Muscle of back (tissue), 11 donors: ENCODE results near the gene ADCY7. TPM values are rescaled to one million over a fixed set of nuclear protein-coding genes. Genes with fewer than 3 reads are reported as not detected.

Source experiments
- DNase-seq, 3 donors: peaks; one replicate each; pipeline versions ENCODE4 v3.0.0 to v3.0.0-alpha.2; 2013
- polyA plus RNA-seq, 10 donors: library from polyadenylated mRNA; unstranded; fragments of 120-200 nt; gene quantifications; one replicate each; pipeline ENCODE4 v1.2.1, GENCODE V29; 2013; ENCODE audit not compliant: insufficient read length in 10 of 10

The ADCY7 gene
- polyA plus RNA-seq, 10 donors = 4.6 to 10.6 (median 8.9) TPM

DNA sequence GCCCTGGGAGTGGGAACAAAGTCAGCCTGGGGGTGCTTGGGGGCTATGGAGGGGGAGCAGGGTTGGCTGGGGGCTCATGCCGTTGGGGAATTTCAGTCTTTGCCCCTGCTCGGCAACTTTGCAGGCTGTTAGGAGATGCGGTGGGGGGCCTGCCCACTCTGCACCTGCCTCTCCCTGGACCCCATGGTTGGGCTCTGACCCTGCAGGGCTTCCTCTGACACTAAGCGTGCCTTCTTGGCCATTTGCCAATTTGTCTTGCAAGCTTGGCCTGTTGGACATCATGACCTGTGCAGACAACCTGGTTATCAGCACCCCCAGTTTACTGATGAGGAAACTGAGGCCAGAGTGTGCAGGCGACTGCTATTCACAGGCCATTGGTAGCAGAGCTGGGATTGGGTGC is 14.6 kb downstream of the ADCY7 start:
- DNase-seq = no peak

DNA sequence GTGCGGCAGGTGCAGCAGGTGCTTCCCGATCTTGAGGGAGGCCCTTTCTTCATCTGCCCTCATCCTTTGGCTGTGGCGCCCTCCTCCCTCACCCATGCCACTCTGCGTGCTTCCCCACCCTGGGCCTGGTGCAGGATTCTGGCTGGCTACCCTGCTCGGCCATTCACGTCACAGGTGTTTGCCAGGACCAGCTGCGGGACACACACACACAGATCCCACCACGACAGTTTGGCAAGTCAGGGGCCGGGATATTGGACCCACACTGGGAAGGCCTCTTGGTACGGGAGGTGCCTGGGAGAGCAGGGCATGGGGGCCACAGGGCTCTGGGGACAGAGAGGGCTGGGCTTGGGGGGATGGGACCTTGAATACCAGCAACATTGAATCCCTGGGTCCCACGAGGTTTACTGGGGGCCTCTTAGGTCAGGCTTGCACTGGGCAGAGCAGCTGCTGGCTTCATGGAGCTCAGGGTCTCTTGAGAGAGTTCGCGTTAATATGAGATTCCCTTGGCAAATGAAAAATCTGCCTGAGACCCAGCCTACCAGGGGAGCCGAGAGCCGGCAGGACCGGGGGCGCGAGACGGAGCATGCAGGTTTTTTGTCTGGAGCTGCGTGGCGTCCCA is 15.1 kb downstream of the ADCY7 start:
- DNase-seq = no peak

DNA sequence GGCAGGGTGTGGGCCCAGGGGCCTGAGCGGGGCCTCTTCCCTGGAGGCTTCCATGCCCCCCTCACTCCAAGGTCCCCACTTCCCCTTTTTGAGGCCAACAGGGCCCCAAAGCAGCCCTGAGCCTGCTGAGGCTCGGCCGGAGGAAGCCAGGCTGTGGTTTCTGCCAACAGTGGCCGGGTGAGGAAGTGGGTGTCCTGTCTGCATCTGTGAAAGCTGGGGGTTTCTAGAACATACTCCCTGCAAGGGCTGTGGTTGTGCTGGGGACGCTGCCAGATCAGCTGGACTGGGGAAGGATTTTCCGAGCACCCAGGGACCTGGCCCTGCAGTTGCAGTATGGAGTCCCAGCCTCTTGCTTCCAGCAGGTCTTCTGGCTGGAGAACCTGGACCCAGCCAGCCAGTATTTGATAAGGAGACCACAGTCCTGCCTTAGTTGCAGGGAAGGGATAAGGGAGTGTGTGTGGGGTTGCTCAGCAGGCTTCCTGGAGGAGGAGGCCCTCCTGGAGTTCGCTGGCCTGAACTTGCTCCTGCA is 15.7 kb downstream of the ADCY7 start:
- DNase-seq = peak; percentile 23 to 72 (median 52)

DNA sequence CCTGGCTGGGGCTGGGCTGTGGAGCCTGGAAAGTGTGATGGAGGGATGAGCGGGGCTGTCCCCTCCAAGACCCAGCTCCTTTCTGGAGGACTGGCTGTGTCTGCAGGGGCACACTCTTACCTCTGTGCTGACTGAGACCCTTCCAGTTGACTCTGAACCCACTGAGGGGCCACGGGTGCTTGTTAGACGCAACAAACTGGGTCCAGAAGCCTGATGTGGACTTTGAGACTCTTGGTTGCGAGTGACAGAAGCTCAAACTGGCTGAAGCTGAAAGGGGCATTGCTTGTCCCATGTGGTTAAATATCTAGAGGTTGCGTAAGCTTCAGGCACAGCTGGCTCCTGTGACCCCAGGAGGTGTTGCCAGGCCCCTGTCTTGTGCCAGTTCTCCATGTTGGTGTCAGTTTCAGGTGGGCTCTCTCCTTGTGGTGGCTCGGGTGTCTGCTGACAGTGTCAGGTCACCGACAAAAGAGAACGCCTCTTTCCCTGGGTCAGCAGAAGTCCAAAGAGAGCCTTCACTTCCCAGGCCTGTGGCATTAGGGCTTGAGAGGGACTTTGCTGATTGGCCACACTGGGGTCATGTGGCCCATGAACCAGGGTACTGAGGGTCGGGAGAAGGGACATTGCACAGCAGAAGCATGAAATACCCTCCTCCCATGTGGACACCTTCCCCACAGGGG is 16.7 kb downstream of the ADCY7 start:
- no peak for DNase-seq

DNA sequence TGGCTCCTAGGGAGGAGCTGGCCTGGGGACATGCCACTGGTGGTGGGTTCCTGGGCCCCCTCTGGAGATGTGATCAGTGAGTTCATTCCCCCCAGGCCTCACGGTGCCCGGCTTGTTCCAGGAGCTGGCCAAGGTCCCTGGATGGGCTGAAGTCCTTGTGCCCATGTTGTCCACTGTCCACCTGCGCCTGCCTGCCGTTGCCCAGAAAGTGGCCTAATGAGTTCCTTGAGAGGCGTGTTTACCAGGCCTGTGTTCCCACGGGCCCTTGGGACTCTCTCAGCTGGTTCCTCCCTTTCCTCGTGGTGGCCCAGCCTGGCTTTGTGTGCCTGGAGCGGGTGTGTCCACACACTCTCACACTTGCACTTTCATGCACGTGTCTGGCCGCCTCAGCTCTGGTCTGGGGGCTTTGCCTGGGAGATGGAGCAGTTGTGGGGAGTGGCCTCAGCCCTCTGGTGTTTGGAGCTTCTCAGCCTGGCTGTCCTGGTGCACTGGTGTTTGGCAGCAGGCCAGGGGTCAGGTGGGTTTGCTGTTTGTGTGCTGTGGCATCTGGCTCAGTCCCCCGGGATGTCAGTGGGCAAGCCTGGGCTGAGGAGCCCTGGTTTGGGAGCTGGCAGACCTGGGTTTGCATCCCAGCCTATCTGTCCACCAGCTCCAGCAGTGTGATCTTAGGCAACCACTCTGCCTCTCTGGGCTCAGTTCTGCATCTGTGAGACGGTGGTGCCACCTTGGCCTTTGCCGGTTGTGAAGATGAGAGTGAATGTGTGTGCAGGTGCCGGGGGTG is 18.0 kb downstream of the ADCY7 start:
- DNase-seq = no peak

DNA sequence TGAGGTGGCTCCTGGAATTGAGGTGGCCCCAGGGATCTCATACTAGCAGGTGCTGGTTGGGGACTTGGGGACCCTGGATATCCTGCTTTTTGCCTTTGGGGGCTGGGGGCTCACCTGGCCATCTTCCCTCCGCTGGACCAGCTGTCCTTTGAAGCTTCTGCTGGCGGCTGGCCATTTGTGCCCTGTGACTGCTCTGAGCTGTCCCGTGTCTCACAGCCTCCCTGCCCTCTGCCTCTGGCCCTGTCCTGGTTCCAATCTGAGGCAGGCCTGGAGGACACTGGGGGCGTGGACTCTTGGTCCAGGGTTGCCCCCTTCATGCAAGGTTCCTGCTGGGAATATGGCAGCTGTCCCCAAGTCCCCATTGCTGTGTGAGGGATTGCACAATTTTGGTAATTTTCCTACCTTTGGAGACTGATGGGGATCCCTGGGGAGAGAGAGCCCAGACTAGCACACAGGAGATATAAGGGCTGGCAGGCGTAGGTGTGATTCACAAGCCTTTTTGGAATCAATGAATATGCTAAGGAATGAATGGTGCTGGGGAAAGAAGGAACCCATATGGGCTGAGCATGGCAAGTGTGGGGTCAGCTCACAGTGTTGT is 19.2 kb downstream of the ADCY7 start:
- DNase-seq = no peak

DNA sequence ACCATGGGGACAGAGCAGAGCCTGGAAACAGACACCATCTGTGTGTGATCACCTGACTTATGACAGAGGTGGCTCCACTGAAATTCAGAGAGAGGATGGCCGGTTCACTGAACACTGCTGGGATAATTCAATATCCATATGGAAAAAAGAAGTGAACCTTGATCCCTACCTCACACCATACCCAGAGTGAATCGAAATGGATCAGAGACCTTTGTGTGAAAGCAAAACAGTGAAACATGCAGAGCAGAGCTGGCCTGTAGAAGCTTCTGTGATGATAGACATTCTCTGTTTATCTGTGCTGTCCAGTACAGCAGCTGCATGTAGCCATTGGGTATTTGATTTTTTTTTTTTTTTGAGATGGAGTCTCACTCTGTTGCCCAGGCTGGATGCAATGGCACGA is 20.3 kb downstream of the ADCY7 start:
- DNase-seq = no peak

DNA sequence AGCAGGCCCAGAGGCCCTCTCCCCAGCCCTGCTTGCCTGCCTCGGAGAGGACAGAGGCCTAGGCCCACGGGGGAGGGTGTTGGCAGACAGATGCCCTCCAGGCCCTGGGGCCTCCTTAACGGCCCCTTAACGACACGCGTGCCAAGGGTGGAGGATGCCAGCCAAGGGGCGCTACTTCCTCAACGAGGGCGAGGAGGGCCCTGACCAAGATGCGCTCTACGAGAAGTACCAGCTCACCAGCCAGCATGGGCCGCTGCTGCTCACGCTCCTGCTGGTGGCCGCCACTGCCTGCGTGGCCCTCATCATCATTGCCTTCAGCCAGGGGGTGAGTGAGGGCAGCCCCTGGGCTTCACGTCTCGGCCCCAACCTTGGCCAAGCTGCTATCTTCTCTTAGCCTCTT is 21.7 kb downstream of the ADCY7 start:
- DNase-seq = no peak

DNA sequence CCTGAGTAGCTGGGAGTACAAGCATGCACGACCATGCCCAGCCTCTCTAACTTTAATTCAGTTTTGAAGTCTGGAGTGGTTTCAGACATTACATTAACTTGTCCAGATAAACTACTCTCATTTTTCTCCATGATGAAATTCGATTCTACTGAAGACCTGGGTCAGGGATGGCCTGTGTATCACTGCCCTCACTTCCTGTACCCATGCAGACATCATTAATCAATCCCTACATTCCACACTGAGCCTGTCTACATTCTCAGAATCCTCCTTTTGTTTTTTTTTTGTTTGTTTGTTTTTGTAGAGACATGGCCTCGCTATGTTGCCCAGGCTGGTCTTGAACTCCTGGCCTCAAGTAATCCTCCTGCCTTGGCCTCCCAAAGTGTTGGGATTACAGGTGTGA is 22.6 kb downstream of the ADCY7 start:
- no peak for DNase-seq

DNA sequence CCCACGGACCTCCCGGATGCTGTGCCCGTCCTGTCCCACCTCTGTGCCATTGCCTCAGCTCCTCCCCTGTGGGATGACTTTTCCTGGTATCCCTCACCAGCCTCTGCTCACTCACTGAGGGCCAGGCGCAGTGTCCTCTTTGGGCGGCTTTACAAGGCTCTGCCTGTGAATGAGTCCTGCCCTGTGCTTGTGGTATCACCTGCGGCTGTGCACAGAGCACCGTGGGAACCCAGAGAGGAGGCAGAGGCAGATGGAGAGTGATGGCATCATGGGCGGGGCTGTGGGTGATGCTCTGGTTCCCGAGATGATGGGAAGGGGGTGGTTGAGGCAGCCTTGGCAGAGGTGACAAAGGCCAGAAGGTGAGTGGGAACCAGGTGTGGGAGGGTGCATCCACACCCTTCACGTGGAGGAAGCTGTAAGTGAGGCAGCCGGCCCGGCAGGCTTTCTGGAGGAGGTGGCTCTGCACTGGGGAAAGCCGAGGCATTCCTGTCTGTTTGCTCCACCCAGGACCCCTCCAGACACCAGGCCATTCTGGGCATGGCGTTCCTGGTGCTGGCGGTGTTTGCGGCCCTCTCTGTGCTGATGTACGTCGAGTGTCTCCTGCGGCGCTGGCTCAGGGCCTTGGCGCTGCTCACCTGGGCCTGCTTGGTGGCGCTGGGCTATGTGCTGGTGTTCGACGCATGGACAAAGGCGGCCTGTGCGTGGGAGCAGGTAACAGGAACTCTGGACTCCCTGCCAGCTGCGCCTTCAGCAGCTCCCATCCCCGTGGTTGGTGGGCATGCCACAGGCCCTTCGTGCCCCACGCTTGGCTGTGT is 23.8 kb downstream of the ADCY7 start:
- DNase-seq = no peak

DNA sequence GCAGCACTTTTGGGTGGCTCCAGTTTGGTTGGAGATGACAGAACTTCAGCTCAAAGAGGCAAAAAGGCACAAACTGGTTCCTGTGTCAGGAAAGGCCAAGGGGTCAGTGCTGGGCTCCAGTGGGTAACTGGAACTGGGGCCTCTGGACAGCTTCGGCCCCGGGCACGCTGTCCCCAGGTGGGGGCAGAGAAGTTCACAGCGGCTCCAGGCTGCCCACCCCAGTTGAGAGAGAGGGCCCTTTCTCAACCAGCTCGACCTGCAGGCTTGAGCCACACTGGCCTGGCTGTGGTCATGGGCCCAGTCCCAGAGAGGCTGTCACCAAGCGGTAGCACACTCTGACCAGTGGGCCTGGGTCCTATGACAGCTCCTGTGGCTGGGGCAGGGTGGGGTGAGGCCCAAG is 24.5 kb downstream of the ADCY7 start:
- DNase-seq = no peak

DNA sequence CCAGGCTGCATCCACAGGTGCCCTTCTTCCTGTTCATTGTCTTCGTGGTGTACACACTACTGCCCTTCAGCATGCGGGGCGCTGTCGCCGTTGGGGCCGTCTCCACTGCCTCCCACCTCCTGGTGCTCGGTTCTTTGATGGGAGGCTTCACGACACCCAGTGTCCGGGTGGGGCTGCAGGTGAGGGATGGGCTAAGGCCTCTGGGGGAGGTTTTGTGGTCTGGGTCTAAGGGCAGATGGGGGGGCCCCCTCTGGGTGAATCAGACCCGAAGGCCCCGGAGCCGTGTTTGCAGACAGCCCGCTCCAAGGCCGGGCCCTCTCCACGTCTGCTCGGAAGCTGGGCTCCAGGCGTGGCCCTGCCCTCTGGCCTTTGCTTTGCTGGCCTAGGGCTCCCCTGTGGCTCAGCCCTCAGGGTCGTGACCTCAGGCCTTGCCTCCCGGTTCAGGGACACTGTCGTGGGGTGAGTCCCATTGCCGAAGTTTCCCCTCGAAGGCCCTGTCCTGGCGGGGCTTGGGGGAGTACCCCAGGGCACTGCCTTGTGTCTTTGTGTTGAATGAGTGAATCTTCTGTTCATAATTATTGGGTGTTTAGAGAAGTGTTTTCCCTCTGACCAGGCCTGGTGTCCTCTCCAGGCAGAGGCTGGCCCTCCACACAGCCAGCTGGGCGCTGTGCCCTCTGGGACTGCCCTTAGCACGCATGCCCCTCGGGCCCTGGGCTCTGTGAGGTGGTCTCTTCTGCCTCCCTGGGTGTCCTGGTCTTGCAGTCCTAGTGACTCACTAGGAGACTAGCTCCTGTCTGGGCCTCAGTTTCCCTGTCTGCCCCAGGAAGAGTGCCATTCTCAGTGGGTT is 25.6 kb downstream of the ADCY7 start:
- no peak for DNase-seq

DNA sequence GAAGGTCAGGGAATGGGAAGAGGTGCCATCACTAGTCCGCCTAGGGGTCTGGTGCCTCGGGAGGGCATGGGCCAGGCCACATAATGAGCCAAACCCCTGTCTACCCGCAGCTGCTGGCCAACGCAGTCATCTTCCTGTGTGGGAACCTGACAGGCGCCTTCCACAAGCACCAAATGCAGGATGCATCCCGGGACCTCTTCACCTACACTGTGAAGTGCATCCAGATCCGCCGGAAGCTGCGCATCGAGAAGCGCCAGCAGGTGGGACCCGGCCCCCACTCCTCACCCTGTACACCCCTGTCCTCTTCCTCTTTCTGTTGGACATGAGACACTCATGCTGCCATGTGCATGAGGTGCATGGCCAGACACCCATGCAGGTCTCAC is 26.2 kb downstream of the ADCY7 start:
- no peak for DNase-seq

DNA sequence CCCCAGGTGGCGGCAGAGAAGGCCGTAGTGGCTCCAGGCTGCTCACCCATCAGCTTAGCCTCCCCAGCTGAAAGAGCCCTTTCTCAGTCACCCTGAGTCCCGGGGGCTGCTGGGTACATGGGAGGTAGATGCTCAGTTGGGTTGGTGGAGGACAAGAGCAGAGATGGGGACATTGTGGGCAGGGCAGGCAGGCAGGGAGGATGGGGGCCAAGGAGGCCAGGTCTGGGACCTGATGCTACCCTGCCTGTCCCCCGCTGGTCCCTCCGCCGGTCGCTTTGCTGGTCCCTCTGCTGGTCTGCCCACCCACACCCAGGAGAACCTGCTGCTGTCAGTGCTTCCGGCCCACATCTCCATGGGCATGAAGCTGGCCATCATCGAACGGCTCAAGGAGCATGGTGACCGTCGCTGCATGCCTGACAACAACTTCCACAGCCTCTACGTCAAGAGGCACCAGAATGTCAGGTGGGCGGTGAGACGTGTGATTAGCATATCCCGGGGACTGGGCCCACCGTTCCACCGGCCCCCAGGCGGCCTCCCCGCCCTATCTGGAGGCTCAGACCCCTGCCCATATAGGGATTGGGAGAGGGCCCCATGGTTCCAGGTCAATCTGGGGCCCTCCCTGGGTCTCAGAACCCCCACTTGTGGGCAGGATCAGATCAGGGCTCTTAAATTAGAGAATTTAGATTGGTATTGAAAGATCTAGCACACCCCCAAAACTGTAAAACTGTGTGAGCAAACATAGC is 26.9 kb downstream of the ADCY7 start:
- no peak for DNase-seq

DNA sequence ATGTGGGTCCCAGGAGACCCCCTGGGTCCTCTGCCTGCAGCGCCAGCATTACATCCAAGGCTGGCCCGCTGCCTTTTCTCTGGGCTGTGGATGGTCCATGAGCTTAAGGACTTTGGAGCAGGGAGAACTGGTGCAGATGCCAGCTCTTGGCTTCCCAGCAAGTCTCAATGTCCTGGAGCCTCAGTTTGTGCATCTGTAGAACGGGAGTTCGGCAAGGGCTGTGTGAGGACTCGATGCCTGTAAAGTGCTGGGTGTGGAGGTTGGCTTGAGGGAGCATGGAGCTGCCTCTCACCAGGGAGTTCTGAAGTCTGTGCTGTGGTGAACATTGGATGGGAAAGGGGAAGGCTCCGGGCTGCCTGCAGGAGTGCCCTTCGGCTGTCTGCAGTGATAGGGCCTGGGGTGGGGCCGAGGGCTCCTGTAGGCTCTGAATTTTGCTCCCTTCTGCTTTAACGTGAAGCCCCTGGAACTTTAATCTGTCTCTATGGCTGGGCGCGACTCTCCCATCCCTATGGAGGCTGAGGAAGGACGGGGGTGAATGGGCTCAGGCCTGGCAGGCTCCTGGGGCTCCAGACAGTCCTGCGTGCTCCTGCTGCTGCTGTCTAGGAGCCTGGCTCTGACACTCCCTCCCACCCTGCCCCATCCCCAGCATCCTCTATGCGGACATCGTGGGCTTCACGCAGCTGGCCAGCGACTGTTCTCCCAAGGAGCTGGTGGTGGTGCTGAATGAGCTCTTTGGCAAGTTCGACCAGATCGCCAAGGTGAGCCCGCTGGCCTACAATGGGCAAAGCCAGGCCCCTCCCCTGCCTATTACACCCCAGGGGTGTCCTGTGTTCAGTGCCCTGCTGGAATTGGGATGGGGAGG is 27.9 kb downstream of the ADCY7 start:
- no peak for DNase-seq

DNA sequence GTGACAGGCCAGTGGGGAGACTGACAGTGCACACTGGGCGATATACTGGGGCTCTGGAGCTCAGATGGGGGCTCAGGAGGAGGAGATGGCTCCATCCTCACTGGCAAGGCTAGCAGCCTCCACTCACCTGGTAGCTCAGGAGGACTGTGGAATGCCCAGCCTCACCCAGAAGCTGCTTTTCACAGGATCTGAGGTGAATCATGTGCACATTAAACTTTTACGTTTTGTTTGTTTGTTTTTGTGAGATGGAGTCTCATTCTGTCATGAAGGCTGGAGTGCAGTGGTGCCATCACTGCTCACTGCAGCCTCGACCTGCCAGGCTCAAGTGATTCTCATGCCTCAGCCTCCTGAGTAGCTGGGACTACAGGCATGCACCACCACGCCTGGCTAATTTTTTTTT is 28.6 kb downstream of the ADCY7 start:
- no peak for DNase-seq

DNA sequence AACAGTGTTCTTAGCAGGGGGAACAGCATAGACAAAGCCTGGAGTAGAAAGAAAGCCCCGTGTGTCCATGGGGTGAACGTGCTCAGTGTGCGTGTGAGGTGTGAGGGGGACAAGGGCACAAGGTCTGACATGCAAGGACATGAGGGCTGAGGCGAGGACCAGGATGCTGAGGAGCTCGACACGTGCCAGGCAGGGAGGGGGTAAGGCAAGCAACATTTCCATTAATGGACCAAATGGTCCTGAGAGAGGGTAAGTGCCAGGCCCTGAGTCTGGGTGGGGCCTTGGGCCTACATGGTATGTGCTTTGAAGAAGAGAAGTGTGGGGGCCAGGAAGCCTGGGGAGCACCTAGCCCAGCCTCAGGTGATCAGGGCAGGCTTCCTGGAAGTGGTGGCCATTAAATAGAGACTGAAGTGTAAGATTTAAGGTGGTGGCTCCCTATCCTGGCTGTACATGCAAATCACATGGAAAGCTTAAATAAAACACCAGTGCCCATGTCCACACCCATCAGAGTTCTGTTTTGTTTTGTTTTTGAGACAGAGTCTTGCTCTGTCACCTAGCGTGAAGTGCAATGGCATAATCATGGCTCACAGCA is 29.3 kb downstream of the ADCY7 start:
- no peak for DNase-seq

DNA sequence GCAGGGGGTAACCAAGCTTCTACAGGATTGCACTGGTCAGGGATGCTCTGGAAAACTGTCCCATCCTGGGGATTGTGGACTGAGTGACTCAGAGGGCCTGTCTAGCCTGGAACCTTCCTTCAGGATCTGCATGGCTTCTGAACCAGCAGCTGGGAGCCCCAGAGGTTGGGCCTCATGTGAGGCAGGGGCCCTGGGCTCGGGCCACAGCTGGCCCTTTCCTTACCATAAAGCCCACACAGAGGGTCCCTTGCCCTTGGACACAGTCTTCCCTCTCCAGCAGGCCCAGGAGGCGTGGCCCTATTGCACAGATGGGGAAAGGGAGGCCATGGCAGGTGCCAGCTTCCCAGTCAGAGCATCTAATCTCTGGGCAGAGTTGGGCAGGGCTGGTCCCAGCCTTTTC is 30.5 kb downstream of the ADCY7 start:
- DNase-seq = no peak
